Spleen (tissue), 11 donors: ENCODE results near the gene FAAP100. TPM values are rescaled to one million over a fixed set of nuclear protein-coding genes. Genes with fewer than 3 reads are reported as not detected.

Source experiments
- DNase-seq: peaks from one replicate; pipeline ENCODE4 v3.0.0-alpha.2; 2020
- H3K27ac ChIP-seq, 8 donors: fragments of 200-600 bp; sonication (generic) in 7 of 8; 1 replicate in 4 of 8; 2 replicates in 4 of 8; pipeline versions ENCODE4 v1.5.0 to v1.8.0; 2016 to 2021; ENCODE audit warnings: inconsistent platforms in 4 of 8, mild to moderate bottlenecking in 4 of 8, moderate library complexity in 1 of 8
- H3K27me3 ChIP-seq, 7 donors: fragments of 200-600 bp; sonication (generic) in 6 of 7; replicated peaks in 1 of 7; 1 replicate in 4 of 7; 2 replicates in 3 of 7; pipeline versions ENCODE4 v1.5.0 to v1.8.0; 2016 to 2021; ENCODE audit warnings: inconsistent platforms in 3 of 7, mild to moderate bottlenecking in 1 of 7
- H3K36me3 ChIP-seq, 6 donors: fragments of 200-600 bp; sonication (generic) in 5 of 6; 1 replicate in 4 of 6; 2 replicates in 2 of 6; pipeline versions ENCODE4 v1.5.0 to v1.8.0; 2016 to 2021; ENCODE audit warnings: inconsistent platforms in 2 of 6
- H3K4me1 ChIP-seq, 6 donors: fragments of 200-600 bp; sonication (generic) in 5 of 6; 1 replicate in 3 of 6; 2 replicates in 3 of 6; pipeline versions ENCODE4 v1.5.0 to v1.8.0; 2016 to 2021; ENCODE audit warnings: inconsistent platforms in 3 of 6
- H3K4me3 ChIP-seq, 8 donors: fragments of 200-600 bp; sonication (generic) in 7 of 8; 1 replicate in 4 of 8; 2 replicates in 4 of 8; pipeline versions ENCODE4 v1.5.0 to v1.8.0; 2016 to 2021; ENCODE audit warnings: inconsistent platforms in 4 of 8, mild to moderate bottlenecking in 4 of 8, moderate library complexity in 2 of 8
- H3K9me3 ChIP-seq, 8 donors: fragments of 200-600 bp; sonication (generic) in 7 of 8; 1 replicate in 4 of 8; 2 replicates in 4 of 8; pipeline versions ENCODE4 v1.5.0 to v1.8.0; 2016 to 2021; ENCODE audit warnings: inconsistent platforms in 4 of 8
- CTCF ChIP-seq, 11 experiments: fragments of 200-600 bp in 7 of 11; fragments of 450-650 bp in 4 of 11; sonication (generic) in 4 of 11; IDR thresholded peaks in 8 of 11; conservative IDR thresholded peaks in 3 of 11; 1 replicate in 7 of 11; 2 replicates in 4 of 11; pipeline versions ENCODE4 v1.4.0 to v1.8.0; 2016 to 2021; ENCODE audit warnings: antibody characterized with exemption in 11 of 11, inconsistent platforms in 4 of 11, mild to moderate bottlenecking in 1 of 11
- POLR2A ChIP-seq, 3 donors: fragments of 450-650 bp; IDR thresholded peaks; one replicate each; pipeline ENCODE4 v1.5.1; 2017; ENCODE audit warnings: antibody characterized with exemption in 3 of 3, mild to moderate bottlenecking in 1 of 3
- POLR2AphosphoS5 ChIP-seq, 3 donors: sonication (generic); formaldehyde crosslinking; IDR thresholded peaks; one replicate each; pipeline ENCODE4 v1.5.1; 2017; ENCODE audit warnings: antibody characterized with exemption in 3 of 3
- WGBS, 5 donors: extraction: QIAGEN DNeasy Blood & Tissue Kit in 3 of 5; methylation state at CpG; one replicate each; pipeline versions ENCODE4 v1.1.5 to v1.1.7; 2013 to 2018; 5-methylcytosine and 5-hydroxymethylcytosine counted together
- intact Hi-C: fragments of 100-400 bp; cut with DNase I; formaldehyde crosslinking; loops from one replicate; pipeline ENCODE4 v1.15.0; 2023; ENCODE audit warnings: low total_unique reads
- polyA plus RNA-seq, 3 donors: library from polyadenylated mRNA; stranded (reverse); fragments of 200-250 nt; gene quantifications; one replicate each; pipeline ENCODE4 v1.2.1, GENCODE V29; 2013
- total RNA-seq, 7 donors: library from RNA; depleted of rRNA in 3 of 7; stranded (reverse); fragments of >200 nt in 3 of 7; fragmentation: NEBNext Ultra II Directional in 4 of 7; extraction: Animal tissue kit (Norgen Biotek cat#: 25700) in 4 of 7; gene quantifications; one replicate each; pipeline versions ENCODE4 v1.1.0 to v1.2.1, GENCODE V29; 2016 to 2021
- donor health status: healthy with polysubstance abuse.
- donor health status: DM: no; HTN: no; CAD: no; lungs with moderate emphysema.
- donor health status: DM: no; HTN: no; CAD: no.
- donor health status: Bipolar disorder and iron deficiency.
- donor health status: healthy.
- donor health status: DM: no; HTN: no; CAD: no.
- donor health status: DM: yes; HTN: yes; CAD: no.

FAAP100 gene
- total and polyA plus RNA-seq, 10 donors: 32.2 to 77.2 (median 50.9) TPM

GRCh38 chr17:81593105-81593871 lies 41.1 kb upstream of the FAAP100 start:
- Histone ChIP-seq H3K27me3 (no peaks in the 10 kb centered on the region), H3K36me3 (peaks cover 4 to 100% (median 90%) of the 10 kb centered on the region in 6 donors), H3K4me3 (no peak overlapping the region), H3K4me1 (peaks cover 0 to 16% (median 12%) of the 10 kb centered on the region in 6 donors), H3K9me3 (no peaks in the 10 kb centered on the region), H3K27ac (peak overlapping the region in 2 of 8 donors; percentile 6 to 16)
- intact Hi-C loops: no loop called here
- 81 to 93% (median 89%) methylated on average over 11 of the region's 11 CpGs for WGBS, 5 donors
- DNase-seq: no peak
- TF ChIP-seq POLR2A (IDR thresholded peaks at IDR 0.05) (no peak), CTCF (IDR thresholded peaks at IDR 0.05 in 8 of 11, conservative IDR thresholded peaks at IDR 0.05 in 3 of 11) (no peak), POLR2AphosphoS5 (IDR thresholded peaks at IDR 0.05) (peak; percentile 7 to 33 (median 13))

- TF ChIP-seq POLR2A (IDR thresholded peaks at IDR 0.05) (no peak), POLR2AphosphoS5 (IDR thresholded peaks at IDR 0.05) (peak in 1 of 3 donors; percentile 18)
- Histone ChIP-seq H3K9me3 (no peaks in the 10 kb centered on the region), H3K4me3 (no peak overlapping the region), H3K36me3 (peaks cover 4 to 100% (median 97%) of the 10 kb centered on the region in 6 donors), H3K27ac (no peak overlapping the region), H3K4me1 (peaks cover 0 to 3% (median under 1%) of the 10 kb centered on the region in 6 donors), H3K27me3 (no peaks in the 10 kb centered on the region)
- 93 to 97% (median 96%) methylated on average over 14 of the region's 14 CpGs for WGBS, 5 donors
- DNase-seq: peak; percentile 13
- intact Hi-C loops: no loop called here
Observed at GRCh38 chr17:81591971-81592370, 39.8 kb upstream of the FAAP100 start.

- Histone ChIP-seq H3K27me3 (no peaks in the 10 kb centered on the region), H3K4me1 (no peaks in the 10 kb centered on the region), H3K4me3 (no peak overlapping the region), H3K9me3 (no peaks in the 10 kb centered on the region), H3K27ac (no peak overlapping the region), H3K36me3 (peaks cover 4 to 100% (median 97%) of the 10 kb centered on the region in 6 donors)
- 86 to 96% (median 93%) methylated on average over 7 to 8 of the region's 8 CpGs for WGBS, 5 donors
- no peak for TF ChIP-seq CTCF (IDR thresholded peaks at IDR 0.05 in 8 of 11, conservative IDR thresholded peaks at IDR 0.05 in 3 of 11)
- TF ChIP-seq POLR2AphosphoS5 (IDR thresholded peaks at IDR 0.05): no peak
- TF ChIP-seq POLR2A (IDR thresholded peaks at IDR 0.05): no peak
- DNase-seq: no peak
- intact Hi-C loops: no loop called here
Observed at GRCh38 chr17:81590121-81590520, 38.0 kb upstream of the FAAP100 start.

GRCh38 chr17:81589612-81590011 lies 37.5 kb upstream of the FAAP100 start:
- Histone ChIP-seq H3K9me3 (no peaks in the 10 kb centered on the region), H3K27ac (no peak overlapping the region), H3K4me1 (no peaks in the 10 kb centered on the region), H3K4me3 (no peak overlapping the region), H3K36me3 (peaks cover 4 to 100% (median 95%) of the 10 kb centered on the region in 6 donors), H3K27me3 (no peaks in the 10 kb centered on the region)
- DNase-seq: peak; percentile 2
- WGBS, 5 donors: 93 to 97% (median 95%) methylated on average over 5 of the region's 5 CpGs
- TF ChIP-seq CTCF (IDR thresholded peaks at IDR 0.05 in 8 of 11, conservative IDR thresholded peaks at IDR 0.05 in 3 of 11) (no peak), POLR2A (IDR thresholded peaks at IDR 0.05) (no peak), POLR2AphosphoS5 (IDR thresholded peaks at IDR 0.05) (no peak)
- intact Hi-C loops: no loop called here
